ENCODE data around the gene ZNF865. TPM values are rescaled to one million over a fixed set of nuclear protein-coding genes. Genes with fewer than 3 reads are reported as not detected.

Gene ZNF865
- total RNA-seq, 1 experiment from 2014 or later, result 1.7 TPM

DNA sequence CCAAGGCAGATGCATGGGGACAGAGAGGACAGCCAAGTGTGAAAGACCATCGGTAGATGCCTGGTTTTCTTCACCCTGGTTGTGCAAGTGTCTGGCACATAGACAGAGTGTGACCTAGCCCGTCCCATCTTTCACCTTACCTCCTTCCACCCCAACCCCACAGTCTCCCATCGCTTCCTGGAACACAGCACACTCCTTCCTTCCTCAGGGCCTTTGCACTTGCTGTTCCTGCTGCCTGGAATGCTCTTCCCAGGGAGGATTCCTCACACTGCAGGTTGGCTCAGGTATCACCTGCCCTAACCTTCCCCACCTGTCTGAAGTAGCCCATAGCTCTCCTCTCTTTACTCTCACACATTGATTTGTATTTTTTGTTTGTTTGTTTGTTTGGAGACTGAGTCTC lies 9.1 kb upstream of the ZNF865 start:
- Histone ChIP-seq H3K4me3 (no peak overlapping the region), H3K9me3 (replicated peaks) (no peaks in the 10 kb centered on the region), H3K4me1 (no peaks in the 10 kb centered on the region), H3K36me3 (peaks cover 26% of the 10 kb centered on the region), H3K27ac (no peak overlapping the region), H3K27me3 (no peaks in the 10 kb centered on the region)
- no peak for DNase-seq

DNA sequence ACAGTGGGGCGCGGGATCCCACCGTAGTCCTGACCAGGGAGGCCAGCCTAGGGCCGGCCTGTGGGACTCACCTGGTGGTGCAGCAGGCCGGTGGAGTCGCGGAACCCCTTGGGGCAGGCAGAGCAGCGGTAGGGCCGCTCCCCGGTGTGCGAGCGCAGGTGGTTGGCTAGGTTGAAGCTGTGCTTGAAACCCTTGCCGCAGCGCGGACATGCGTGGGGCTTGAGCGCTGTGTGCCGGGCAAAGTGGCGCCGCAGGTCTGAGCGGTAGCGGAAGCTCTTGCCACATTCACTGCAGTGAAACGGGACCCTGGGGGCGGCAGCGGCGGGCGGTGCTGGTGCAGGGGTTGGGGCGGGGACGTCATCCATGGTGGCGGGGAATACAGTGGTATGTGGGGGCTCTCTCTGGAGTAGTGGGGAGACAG lies 7.9 kb upstream of the ZNF865 start:
- Histone ChIP-seq H3K36me3 (peaks cover 26% of the 10 kb centered on the region), H3K9me3 (replicated peaks) (no peaks in the 10 kb centered on the region), H3K4me3 (no peak overlapping the region), H3K27ac (no peak overlapping the region), H3K27me3 (no peaks in the 10 kb centered on the region), H3K4me1 (no peaks in the 10 kb centered on the region)
- DNase-seq, result no peak

DNA sequence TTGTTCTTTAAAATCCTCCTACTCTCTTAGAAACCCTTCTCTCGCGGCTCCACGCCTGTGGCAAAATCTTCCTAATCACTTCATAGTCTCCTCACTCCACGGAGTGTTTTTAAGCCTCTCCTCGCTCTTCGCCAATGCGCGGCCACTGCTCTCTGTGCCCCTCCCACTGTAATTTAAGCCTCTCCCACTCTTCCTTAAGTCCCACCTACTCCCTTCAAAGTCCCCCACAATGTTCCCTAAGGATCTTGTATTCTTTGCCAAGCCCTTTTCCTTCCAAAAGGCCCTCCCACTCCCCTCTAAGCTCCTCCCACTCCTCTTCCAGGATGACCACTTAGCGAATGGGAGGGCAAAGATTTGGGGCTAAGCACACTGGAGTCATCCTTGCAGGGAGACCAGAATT lies 7.4 kb upstream of the ZNF865 start:
- Histone ChIP-seq H3K27ac (no peak overlapping the region), H3K4me1 (no peaks in the 10 kb centered on the region), H3K4me3 (no peak overlapping the region), H3K27me3 (no peaks in the 10 kb centered on the region), H3K36me3 (peaks cover 26% of the 10 kb centered on the region), H3K9me3 (replicated peaks) (no peaks in the 10 kb centered on the region)
- DNase-seq, result no peak

DNA sequence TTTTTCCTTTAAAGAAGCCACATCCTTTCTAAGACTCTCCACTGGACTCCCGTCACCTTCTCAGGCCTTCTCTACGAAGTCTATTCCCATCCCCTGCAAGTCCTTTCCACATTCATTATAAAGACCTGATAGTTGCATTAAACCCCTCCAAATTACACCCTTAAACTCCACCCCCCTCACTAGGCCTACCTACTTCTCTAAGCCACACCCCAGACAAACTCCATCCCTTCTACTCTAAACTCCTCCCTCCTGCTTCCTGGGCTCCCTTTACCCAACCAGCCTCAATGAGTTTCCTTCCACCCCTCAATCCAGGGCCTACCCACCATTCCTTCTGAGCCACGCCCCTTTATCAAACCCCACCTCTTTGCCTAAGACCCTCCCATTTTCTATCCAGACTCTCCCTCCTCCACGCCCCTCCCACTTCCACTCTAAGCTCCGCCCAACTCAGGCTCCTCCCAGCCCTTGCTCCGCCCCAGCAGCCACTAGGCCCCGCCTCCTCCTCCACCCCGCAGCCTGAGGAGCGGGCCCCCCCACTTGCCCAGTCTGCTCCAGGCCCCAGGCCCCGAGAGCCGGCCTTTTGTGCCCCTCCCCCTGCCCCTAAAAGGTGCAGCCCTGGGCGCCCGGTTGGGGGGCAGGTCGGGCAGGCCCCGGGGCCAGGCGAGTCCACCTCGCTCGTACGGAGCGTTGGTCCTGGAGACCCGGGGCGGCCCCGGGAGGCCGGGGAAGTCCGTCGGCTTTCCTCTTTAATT lies 6.6 kb upstream of the ZNF865 start:
- no peaks in the 10 kb centered on the region for H3K4me1 ChIP-seq
- peak overlapping the region; percentile 98 for H3K27ac ChIP-seq
- H3K36me3 ChIP-seq, result peaks cover 21% of the 10 kb centered on the region
- DNase-seq, result peak; percentile 94 to 98
- no peaks in the 10 kb centered on the region for H3K27me3 ChIP-seq
- no peaks in the 10 kb centered on the region for H3K9me3 ChIP-seq (replicated peaks)
- H3K4me3 ChIP-seq, result peak overlapping the region; percentile 76

DNA sequence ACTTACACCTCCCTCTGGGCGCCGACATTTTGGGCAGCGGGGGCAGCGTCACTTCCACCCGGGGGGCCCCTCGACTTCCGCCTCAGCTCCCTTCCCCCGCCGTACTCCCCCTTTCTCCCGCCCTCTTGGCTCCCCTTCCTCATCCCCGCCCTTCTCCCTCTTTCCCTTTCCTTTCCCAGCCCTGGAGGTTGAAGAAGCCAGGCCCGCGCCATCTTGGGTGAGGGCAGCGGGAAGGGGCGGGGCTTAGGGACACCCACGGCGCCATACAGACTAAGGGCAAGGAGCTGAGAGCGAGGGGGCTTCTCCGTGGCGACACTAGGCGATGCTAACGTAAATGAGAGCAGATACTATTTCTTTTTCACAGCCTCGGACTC lies 6.0 kb upstream of the ZNF865 start, which contains the start of gene FIZ1:
FIZ1 (minus strand) TSS at position 50 of the 374 bp plus-strand sequence. CDS start 1,652 bp downstream, outside the sequence.
- Histone ChIP-seq H3K4me1 (peaks cover under 1% of the 10 kb centered on the region; the same call in 1 of the 2 replicates), H3K27ac (peak within 1 kb of the TSS; percentile 98), H3K4me3 (peak within 1 kb of the TSS; percentile 76), H3K27me3 (no peaks in the 10 kb centered on the region), H3K36me3 (peaks cover 20% of the 10 kb centered on the region), H3K9me3 (replicated peaks) (no peaks in the 10 kb centered on the region)
- peak; percentile 99 for DNase-seq

DNA sequence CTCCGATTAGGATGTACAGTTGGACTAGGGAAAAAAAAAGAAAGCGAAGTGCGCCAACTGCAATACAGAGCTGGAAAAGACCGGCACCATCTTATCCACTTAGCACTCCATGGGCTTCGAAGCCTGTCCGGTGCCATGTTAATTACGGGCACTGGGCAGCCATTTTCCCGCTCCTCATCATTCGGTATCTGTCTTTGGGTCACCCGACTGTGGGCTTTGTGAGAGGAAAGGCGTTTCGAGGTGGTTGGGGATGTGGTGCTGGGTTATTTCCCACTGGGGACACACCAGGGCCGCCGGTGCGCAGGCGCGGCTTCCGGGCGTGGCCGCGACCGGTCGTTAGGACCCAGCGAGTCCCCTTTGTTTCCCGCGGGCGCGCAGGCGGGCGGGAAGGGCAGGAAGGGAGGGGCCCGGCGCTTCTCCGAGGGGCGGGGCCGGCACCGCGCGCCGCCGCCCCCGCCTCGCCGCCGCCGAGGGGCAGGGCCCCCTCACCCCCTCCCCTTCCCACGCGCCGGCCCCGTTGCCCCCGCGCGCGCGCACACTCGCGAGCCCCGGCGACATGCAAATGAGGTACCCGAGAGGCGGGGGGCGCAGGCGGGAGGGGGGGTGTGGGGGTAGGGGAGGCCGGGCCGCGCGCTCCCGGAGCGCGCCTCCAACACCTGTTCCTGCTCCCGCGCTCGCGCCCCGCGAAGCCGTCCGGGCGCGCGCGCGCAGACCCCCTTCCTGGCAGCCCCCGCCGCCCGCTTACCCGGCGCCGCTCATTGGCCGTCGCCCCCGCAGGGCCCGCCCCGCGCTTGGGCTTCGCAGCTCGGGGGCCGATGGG lies 5.4 kb upstream of the ZNF865 start, which contains the start of gene ZNF524:
ZNF524 (plus strand) TSS at position 447 of the 820 bp plus-strand sequence. CDS start 1,825 bp downstream, outside the sequence.
- peak within 1 kb of the TSS; percentile 98 for H3K27ac ChIP-seq
- peak within 1 kb of the TSS; percentile 76 for H3K4me3 ChIP-seq
- H3K9me3 ChIP-seq (replicated peaks), result no peaks in the 10 kb centered on the region
- no peaks in the 10 kb centered on the region for H3K27me3 ChIP-seq
- H3K36me3 ChIP-seq, result peaks cover 15% of the 10 kb centered on the region
- DNase-seq, result peak; percentile 89 to 94
- peaks cover 4% of the 10 kb centered on the region; the same call in 1 of the 2 replicates for H3K4me1 ChIP-seq

DNA sequence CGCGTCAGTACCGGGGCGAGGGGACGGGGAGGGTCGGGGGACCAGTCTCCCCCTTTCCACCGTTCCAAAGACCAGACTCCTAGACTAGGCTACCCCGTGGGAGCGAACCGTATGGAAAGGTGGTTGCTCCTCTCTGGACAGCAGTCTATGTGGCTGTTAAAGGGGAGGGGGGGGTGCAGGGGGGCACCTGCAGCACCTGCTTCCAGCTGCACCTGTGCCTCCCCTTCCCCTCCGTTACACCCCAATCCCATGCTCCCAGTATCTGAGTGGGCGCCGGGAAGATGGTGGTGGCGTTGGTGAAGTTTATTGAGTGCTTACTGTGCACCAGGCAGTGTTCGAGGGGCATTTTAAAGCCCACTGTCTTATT lies 4.8 kb upstream of the ZNF865 start:
- DNase-seq, result no peak
- Histone ChIP-seq H3K4me1 (peaks cover 4% of the 10 kb centered on the region; the same call in 1 of the 2 replicates), H3K27me3 (no peaks in the 10 kb centered on the region), H3K9me3 (replicated peaks) (no peaks in the 10 kb centered on the region), H3K36me3 (peaks cover 9% of the 10 kb centered on the region), H3K4me3 (peak overlapping the region; percentile 76), H3K27ac (no peak overlapping the region)

DNA sequence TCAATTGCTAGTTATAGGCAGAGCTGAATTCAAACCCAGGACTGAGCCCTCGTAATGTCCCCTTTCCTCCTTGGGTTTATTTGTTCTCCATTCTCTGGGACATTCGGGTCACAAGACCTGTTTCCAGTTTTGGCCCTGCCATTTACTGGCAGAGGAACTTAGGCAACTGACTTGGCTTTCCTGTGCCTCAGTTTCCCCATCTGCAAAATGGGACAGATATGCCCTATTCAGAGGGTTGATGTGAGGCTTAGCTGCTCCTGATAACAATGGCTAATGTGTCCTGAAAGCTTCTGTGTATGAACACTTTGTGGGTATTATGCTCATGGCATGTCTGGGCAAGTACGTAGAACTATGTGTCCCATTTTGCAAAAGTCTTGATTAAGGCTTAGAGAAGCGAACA lies 4.4 kb upstream of the ZNF865 start:
- Histone ChIP-seq H3K27me3 (no peaks in the 10 kb centered on the region), H3K27ac (no peak overlapping the region), H3K4me3 (peak overlapping the region; percentile 76; the same call in 1 of the 2 replicates), H3K9me3 (replicated peaks) (no peaks in the 10 kb centered on the region), H3K36me3 (peaks cover 5% of the 10 kb centered on the region; the same call in 1 of the 2 replicates), H3K4me1 (peaks cover 4% of the 10 kb centered on the region; the same call in 1 of the 2 replicates)
- no peak for DNase-seq

DNA sequence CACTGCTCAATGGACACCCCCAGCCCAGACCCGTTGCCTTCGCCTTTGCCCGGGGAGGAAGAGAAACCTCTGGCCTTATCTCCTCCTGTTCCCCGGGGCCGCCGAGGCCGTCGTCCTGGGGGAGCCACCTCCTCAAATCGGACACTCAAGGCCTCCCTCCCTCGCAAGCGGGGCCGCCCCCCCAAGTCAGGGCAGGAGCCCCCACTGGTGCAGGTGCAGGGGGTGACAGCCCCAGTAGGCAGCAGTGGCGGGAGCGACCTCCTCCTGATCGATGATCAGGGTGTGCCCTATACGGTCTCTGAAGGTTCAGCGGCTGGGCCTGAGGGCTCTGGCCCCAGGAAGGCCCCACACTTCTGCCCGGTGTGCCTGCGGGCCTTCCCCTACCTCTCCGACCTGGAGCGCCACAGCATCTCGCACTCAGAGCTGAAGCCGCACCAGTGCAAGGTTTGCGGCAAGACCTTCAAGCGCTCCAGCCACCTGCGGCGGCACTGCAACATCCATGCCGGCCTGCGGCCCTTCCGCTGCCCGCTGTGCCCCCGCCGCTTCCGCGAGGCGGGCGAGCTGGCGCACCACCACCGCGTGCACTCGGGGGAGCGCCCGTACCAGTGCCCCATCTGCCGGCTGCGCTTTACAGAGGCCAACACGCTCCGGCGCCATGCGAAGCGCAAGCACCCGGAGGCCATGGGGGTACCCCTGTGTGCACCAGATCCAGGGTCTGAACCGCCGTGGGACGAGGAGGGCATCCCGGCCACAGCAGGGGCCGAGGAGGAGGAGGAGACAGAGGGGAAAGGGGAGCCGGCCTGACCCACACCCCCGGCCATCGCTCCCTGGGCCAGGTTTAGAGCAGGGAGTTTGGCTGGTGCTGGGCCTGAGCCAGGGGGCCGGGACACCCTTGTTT lies 3.1 kb upstream of the ZNF865 start:
- Histone ChIP-seq H3K36me3 (0 out of 2 replicates have a peak, but pooled peaks cover 4% of the 10 kb centered on the region), H3K4me3 (no peak overlapping the region), H3K9me3 (replicated peaks) (no peaks in the 10 kb centered on the region), H3K4me1 (peaks cover 4% of the 10 kb centered on the region; the same call in 1 of the 2 replicates), H3K27me3 (no peaks in the 10 kb centered on the region), H3K27ac (no peak overlapping the region)
- no peak for DNase-seq

DNA sequence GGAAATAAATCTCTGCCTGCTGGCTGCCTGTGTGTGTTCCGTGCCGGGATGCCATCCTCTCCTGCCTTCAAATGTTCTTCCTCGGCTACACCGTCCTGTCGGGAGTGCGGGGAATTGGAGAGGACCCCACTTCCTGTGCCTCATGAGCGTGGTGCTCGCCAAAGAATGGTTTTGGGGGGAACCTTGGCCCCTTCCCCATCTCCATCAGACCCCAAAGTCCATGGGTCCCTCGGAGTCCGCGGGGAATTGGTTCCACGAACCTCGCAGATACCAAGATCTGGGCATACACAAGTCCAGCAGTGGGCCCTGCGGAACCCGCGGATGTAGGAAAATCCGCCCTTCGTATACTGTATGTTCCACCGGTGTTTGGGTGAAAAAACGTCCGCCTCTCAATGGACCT lies 2.3 kb upstream of the ZNF865 start:
- Histone ChIP-seq H3K4me1 (peaks cover 4% of the 10 kb centered on the region; the same call in 1 of the 2 replicates), H3K27ac (no peak overlapping the region), H3K4me3 (no peak overlapping the region), H3K27me3 (no peaks in the 10 kb centered on the region), H3K9me3 (replicated peaks) (no peaks in the 10 kb centered on the region), H3K36me3 (0 out of 2 replicates have a peak, but pooled peaks cover 4% of the 10 kb centered on the region)
- DNase-seq, result no peak

DNA sequence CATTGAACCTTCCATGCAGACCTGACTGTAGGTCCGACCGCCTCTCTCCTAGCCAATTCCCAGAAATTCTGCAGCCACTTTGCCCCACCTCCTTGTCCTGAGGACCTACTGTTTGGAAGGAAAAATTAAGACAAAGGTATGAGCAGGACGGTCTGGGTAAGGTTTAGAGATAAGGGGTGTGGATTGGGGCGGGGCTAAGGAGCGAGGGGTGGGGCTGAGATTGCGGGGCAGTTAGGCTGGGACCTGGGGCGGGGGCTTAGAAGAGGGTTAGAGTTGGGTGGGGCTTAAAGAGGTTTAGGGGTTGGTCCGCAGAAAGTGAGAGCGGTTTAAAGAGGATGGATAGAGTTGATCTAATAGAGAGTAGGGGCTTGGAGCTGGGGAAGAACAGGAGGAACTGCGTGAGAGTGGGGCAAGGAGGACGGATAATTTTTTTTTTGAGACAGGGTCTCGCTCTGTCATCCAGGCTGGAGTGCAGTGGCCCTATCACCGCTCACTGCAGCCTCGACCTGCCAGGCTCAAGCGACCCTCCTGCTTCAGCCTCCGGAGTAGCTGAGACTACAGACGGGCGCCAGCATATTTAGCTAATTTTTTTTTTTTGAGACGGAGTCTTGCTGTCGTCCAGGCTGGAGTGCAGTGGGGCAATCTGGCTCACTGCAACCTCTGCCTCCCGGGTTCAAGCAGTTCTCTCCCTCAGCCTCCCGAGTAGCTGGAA lies 1.7 kb upstream of the ZNF865 start:
- peak overlapping the region; percentile 72; the same call in 1 of the 2 replicates for H3K4me3 ChIP-seq
- no peak for DNase-seq
- 0 out of 2 replicates have a peak, but pooled peaks cover 4% of the 10 kb centered on the region for H3K36me3 ChIP-seq
- no peaks in the 10 kb centered on the region for H3K27me3 ChIP-seq
- H3K27ac ChIP-seq, result no peak overlapping the region; the same call in 1 of the 2 replicates
- H3K4me1 ChIP-seq, result peaks cover 4% of the 10 kb centered on the region; the same call in 1 of the 2 replicates
- no peaks in the 10 kb centered on the region for H3K9me3 ChIP-seq (replicated peaks)

DNA sequence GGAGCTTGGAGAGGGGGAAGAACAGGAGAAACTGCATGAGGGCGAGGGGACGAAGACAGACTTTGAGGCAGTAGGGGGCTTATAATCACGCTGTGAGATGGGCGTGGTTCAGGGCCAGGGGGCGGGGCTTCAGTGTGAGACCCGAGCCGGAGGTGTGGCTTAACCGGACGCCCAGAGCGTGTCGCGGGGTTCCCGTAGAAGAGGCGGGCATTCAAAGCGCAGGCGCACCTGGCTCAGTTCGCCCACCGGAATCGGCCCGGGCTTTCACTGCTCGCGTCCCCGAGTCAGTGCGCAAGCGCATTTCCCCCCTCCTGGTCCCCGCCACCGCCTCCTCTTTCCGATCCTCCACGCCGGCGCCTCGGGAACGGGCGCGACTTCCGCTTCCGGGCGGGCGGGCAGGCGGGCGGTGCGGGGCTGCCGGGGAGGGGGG lies 225 bp upstream of the ZNF865 start:
- Histone ChIP-seq H3K27ac (peak overlapping the region; percentile 78), H3K36me3 (0 out of 2 replicates have a peak, but pooled peaks cover 5% of the 10 kb centered on the region), H3K27me3 (no peaks in the 10 kb centered on the region), H3K4me3 (peak overlapping the region; percentile 72), H3K9me3 (replicated peaks) (no peaks in the 10 kb centered on the region), H3K4me1 (peaks cover 4% of the 10 kb centered on the region; the same call in 1 of the 2 replicates)
- DNase-seq, result peak; percentile 99

DNA sequence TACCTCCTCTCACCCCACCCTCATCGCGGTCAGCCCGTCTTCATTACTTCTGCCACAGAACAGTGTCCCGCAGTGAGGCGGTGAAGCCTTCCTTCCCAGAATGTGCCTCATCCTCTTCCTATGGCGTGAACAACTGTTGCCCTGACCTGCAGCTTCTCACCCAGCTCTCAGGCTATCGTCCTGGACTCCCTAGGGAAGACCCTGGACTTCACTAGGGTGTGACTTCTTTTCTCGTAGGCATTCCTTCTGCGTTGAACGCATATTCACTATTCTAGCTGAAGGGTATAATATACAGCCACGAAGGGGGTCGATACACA lies 982 bp downstream of the ZNF865 start:
- no peaks in the 10 kb centered on the region for H3K9me3 ChIP-seq (replicated peaks)
- no peak for DNase-seq
- H3K4me3 ChIP-seq, result peak overlapping the region; percentile 72
- no peaks in the 10 kb centered on the region for H3K27me3 ChIP-seq
- H3K27ac ChIP-seq, result no peak overlapping the region; the same call in 1 of the 2 replicates
- 0 out of 2 replicates have a peak, but pooled peaks cover 5% of the 10 kb centered on the region for H3K36me3 ChIP-seq
- peaks cover 4% of the 10 kb centered on the region; the same call in 1 of the 2 replicates for H3K4me1 ChIP-seq
